Spleen (tissue), 7 donors: ENCODE data around the gene C15orf39.
"Not testable (repeated sequence)": the region's sequence is repeated elsewhere in the genome, so short reads cannot be mapped to it uniquely, and the experiment has no call there.

Experiments used
- CTCF ChIP-seq, 11 experiments: fragments of 200-600 bp in 7 of 11; fragments of 450-650 bp in 4 of 11; sonication (generic) in 4 of 11; IDR thresholded peaks in 8 of 11; conservative IDR thresholded peaks in 3 of 11; 1 replicate in 7 of 11; 2 replicates in 4 of 11; pipeline versions ENCODE4 v1.4.0 to v1.8.0; 2016 to 2021; ENCODE audit warnings: antibody characterized with exemption in 11 of 11, inconsistent platforms in 4 of 11, mild to moderate bottlenecking in 1 of 11
- POLR2A ChIP-seq, 3 donors: fragments of 450-650 bp; IDR thresholded peaks; one replicate each; pipeline ENCODE4 v1.5.1; 2017; ENCODE audit warnings: antibody characterized with exemption in 3 of 3, mild to moderate bottlenecking in 1 of 3
- POLR2AphosphoS5 ChIP-seq, 3 donors: sonication (generic); formaldehyde crosslinking; IDR thresholded peaks; one replicate each; pipeline ENCODE4 v1.5.1; 2017; ENCODE audit warnings: antibody characterized with exemption in 3 of 3
- donor health status: DM: no; HTN: no; CAD: no; lungs with moderate emphysema.
- donor health status: DM: no; HTN: no; CAD: no.
- donor health status: DM: no; HTN: no; CAD: no.

DNA sequence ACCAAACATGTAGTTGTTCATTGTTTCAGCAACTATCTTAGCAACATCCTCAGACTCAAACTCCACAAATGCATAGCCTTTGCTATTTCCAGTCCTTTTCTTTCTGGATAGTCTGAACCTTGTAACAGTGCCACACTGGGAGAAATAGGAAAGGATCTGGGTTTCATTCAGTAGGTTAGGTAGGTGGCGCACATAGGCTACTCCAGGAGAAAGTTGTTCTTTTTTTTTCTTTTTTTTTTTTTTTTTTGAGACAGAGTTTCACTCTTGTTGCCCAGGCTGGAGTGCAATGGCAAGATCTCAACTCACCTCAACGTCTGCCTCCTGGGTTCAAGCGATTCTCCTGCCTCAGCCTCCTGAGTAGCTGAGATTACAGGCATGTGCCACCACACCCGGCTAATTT lies 50.6 kb downstream of the C15orf39 start:
- TF ChIP-seq CTCF (IDR thresholded peaks at IDR 0.05 in 8 of 11, conservative IDR thresholded peaks at IDR 0.05 in 3 of 11); POLR2A (IDR thresholded peaks at IDR 0.05); POLR2AphosphoS5 (IDR thresholded peaks at IDR 0.05): not testable (repeated sequence)
